IMR-90 (cell line): ENCODE measurements around the gene SMIM12.

Source experiments
- BHLHE40 ChIP-seq: fragments of 150-350 bp; IDR thresholded peaks from 2 replicates; pipeline ENCODE4 v1.6.1; 2016; ENCODE audit warnings: mild to moderate bottlenecking, low read depth, low read length
- CEBPB ChIP-seq: IDR thresholded peaks from 2 replicates; pipeline ENCODE4 v1.6.1; 2012; ENCODE audit warnings: low read depth, low read length, improper control_type of control experiment
- CHD1 ChIP-seq: IDR thresholded peaks from 2 replicates; pipeline ENCODE4 v1.6.1; 2012; ENCODE audit warnings: low read depth, low read length, improper control_type of control experiment
- FOS ChIP-seq: fragments of 150-350 bp; IDR thresholded peaks from 2 replicates; pipeline ENCODE4 v1.6.1; 2016; ENCODE audit warnings: low read depth, low read length
- MAZ ChIP-seq: IDR thresholded peaks from 2 replicates; pipeline ENCODE4 v1.6.1; 2012; ENCODE audit warnings: low read depth, mild to moderate bottlenecking, low read length, improper control_type of control experiment, moderate library complexity, borderline replicate concordance
- MXI1 ChIP-seq: IDR thresholded peaks from 2 replicates; pipeline ENCODE4 v1.6.1; 2012; ENCODE audit warnings: low read depth, mild to moderate bottlenecking, low read length, moderate library complexity, borderline replicate concordance
- POLR2A ChIP-seq: IDR thresholded peaks from 2 replicates; pipeline ENCODE4 v1.6.1; 2012; ENCODE audit warnings: mild to moderate bottlenecking, low read depth, low read length
- RAD21 ChIP-seq: IDR thresholded peaks from 2 replicates; pipeline ENCODE4 v1.6.1; 2012; ENCODE audit warnings: low read length, improper control_type of control experiment
- RCOR1 ChIP-seq: IDR thresholded peaks from 2 replicates; pipeline ENCODE4 v1.6.1; 2012; ENCODE audit warnings: mild to moderate bottlenecking, low read length, improper control_type of control experiment; ENCODE audit not compliant: insufficient replicate concordance
- RFX5 ChIP-seq: IDR thresholded peaks from 2 replicates; pipeline ENCODE4 v1.8.0; 2012; ENCODE audit warnings: low read depth, mild to moderate bottlenecking, low read length, moderate library complexity
- SMC3 ChIP-seq: fragments of 150-350 bp; IDR thresholded peaks from 2 replicates; pipeline ENCODE4 v1.6.1; 2016; ENCODE audit warnings: low read depth, mild to moderate bottlenecking, antibody characterized with exemption, low read length, moderate library complexity
- TF ChIP-seq, protein P1 (sequence below): conservative IDR thresholded peaks from 2 replicates; pipeline ENCODE4 v1.5.1; 2012; ENCODE audit warnings: mild to moderate bottlenecking, low read depth, low read length, improper control_type of control experiment
- TF ChIP-seq, protein P2 (sequence below): fragments of 150-350 bp; IDR thresholded peaks from 2 replicates; pipeline ENCODE4 v1.6.1; 2017; ENCODE audit warnings: mild to moderate bottlenecking, antibody characterized with exemption, low read length, low read depth

DNA sequence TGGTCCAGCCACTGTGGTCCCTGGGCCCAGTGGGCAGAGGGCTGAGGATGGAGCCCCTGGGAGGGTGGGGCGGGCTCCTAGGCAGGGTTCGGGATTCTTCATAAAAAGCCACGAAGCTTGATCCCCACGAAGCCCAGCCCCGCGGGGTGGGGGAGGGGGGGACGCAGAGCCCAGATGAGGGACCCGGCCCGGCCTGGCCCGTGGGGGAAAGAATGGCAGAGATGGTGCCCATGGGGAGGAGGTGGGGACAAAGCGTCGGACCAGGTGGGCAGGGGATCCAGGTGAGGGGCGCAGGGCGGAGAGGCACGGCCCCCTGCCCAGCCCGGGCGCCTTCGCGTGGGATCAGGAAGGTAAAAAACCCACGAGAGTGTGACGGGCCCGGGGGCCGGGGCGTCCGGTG is 6.0 kb upstream of the SMIM12 start:
- no peak for TF ChIP-seq FOS
- TF ChIP-seq MXI1 = no peak
- TF ChIP-seq POLR2A = no peak
- TF ChIP-seq, protein P1, sequence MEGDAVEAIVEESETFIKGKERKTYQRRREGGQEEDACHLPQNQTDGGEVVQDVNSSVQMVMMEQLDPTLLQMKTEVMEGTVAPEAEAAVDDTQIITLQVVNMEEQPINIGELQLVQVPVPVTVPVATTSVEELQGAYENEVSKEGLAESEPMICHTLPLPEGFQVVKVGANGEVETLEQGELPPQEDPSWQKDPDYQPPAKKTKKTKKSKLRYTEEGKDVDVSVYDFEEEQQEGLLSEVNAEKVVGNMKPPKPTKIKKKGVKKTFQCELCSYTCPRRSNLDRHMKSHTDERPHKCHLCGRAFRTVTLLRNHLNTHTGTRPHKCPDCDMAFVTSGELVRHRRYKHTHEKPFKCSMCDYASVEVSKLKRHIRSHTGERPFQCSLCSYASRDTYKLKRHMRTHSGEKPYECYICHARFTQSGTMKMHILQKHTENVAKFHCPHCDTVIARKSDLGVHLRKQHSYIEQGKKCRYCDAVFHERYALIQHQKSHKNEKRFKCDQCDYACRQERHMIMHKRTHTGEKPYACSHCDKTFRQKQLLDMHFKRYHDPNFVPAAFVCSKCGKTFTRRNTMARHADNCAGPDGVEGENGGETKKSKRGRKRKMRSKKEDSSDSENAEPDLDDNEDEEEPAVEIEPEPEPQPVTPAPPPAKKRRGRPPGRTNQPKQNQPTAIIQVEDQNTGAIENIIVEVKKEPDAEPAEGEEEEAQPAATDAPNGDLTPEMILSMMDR = no peak
- TF ChIP-seq CHD1 = no peak
- TF ChIP-seq CEBPB = no peak
- TF ChIP-seq RCOR1 = no peak
- TF ChIP-seq BHLHE40 = no peak
- no peak for TF ChIP-seq SMC3
- no peak for TF ChIP-seq RFX5
- TF ChIP-seq RAD21 = no peak
- TF ChIP-seq, protein P2, sequence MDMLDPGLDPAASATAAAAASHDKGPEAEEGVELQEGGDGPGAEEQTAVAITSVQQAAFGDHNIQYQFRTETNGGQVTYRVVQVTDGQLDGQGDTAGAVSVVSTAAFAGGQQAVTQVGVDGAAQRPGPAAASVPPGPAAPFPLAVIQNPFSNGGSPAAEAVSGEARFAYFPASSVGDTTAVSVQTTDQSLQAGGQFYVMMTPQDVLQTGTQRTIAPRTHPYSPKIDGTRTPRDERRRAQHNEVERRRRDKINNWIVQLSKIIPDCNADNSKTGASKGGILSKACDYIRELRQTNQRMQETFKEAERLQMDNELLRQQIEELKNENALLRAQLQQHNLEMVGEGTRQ = no peak
- TF ChIP-seq MAZ = no peak
